GM12891 (cell line): Measurements from ENCODE around the gene MAP2K7.

ENCODE experiments used
- DNase-seq: peaks from one replicate; pipeline ENCODE4 v3.0.0; 2011; ENCODE audit warnings: low spot score; ENCODE audit not compliant: insufficient read length
- FAIRE-seq: peaks from 2 replicates; lab custom pipeline; 2011; peaks lifted over from hg19 to GRCh38; lab: Jason Lieb, UNC
- PAX5 ChIP-seq: IDR thresholded peaks from 2 replicates; pipeline ENCODE4 v1.6.1; 2011; ENCODE audit warnings: low read length, moderate library complexity, mild to moderate bottlenecking; ENCODE audit not compliant: insufficient read depth, severe bottlenecking
- POLR2A ChIP-seq: IDR thresholded peaks from 2 replicates; pipeline ENCODE4 v1.6.1; 2011; ENCODE audit warnings: low read depth, low read length, control low read depth
- POLR2AphosphoS5 ChIP-seq: IDR thresholded peaks from 2 replicates; pipeline ENCODE4 v1.6.1; 2011; ENCODE audit warnings: low read depth, low read length, control low read depth
- POU2F2 ChIP-seq: IDR thresholded peaks from 2 replicates; pipeline ENCODE4 v1.6.1; 2011; ENCODE audit warnings: low read depth, mild to moderate bottlenecking, control low read depth, low read length, moderate library complexity
- SPI1 ChIP-seq: IDR thresholded peaks from 2 replicates; pipeline ENCODE4 v1.6.1; 2011; ENCODE audit warnings: low read depth, low read length, control low read depth
- TAF1 ChIP-seq: IDR thresholded peaks from 2 replicates; pipeline ENCODE4 v1.6.1; 2011; ENCODE audit warnings: low read depth, low read length, control low read depth

Gene MAP2K7

GRCh38 chr19:7860714-7861618, 42.7 kb upstream of the MAP2K7 start:
- DNase-seq, result no peak
- no peak for FAIRE-seq
- TF ChIP-seq POLR2AphosphoS5 (no peak), POLR2A (no peak), SPI1 (no peak), TAF1 (no peak), PAX5 (no peak), POU2F2 (no peak)

DNA sequence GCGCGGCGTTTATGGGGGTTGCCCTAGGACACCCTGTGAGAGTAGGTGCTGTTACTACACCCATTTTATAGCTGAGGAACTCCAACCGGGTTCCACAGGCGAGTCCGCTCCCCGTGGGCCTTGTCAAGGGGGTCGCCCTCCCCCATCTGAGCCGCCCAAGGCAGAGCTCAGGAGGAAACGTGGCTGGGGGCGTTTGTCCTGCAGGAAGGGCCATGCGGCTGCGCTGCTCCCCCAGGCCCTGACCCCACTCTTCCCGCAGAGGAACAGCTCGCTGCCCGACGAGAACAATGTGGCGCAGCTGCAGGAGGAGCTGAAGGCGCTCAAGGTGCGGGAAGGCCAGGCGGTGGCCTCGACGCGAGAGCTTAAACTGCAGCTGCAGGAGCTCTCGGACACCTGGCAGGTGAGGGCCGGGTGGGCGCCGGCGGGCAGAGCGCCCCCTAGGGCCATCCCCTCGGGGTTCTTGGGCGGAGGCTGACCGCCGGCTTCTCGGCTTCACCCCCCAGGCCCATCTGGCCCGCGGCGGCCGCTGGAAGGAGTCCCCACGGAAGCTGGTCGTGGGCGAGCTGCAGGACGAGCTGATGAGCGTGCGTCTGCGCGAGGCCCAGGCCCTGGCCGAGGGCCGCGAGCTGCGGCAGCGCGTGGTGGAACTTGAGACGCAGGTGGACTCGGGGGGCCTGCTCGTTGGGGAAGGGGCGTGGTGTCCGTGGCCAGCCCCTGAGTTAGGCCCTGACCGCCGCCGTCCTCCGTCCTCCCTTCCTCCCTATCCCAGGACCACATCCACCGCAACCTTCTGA, 41.9 kb upstream of the MAP2K7 start:
- no peak for FAIRE-seq
- TF ChIP-seq TAF1, result no peak
- no peak for DNase-seq

DNA sequence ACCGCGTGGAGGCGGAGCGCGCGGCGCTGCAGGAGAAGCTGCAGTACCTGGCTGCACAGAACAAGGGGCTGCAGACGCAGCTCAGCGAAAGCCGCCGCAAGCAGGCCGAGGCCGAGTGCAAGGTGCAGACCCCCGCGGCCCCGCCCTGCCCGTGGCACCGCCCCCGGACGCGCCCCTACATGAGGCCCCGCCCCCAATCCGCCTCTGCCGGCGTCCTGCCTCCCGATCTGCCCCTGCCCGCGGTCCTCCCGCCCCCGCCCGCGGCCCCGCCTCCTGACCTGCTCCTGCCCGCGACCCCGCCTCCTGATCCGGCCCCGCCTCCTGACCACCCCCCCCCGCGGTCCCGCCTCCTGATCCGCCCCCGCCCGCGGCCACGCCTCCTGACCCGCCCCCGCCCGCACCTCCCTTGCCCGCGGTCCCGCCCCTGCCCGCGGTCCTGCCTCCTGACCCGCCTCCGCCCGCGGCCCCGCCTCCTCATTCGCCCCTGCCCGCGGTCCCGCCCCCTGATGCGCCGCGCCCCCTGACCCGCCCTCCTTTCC, 41.2 kb upstream of the MAP2K7 start:
- TF ChIP-seq TAF1 (no peak), POLR2AphosphoS5 (no peak), SPI1 (no peak), POLR2A (no peak), POU2F2 (no peak), PAX5 (no peak)
- DNase-seq (peak; percentile 87), FAIRE-seq (no peak)

GRCh38 chr19:7863157-7863970, 40.3 kb upstream of the MAP2K7 start:
- FAIRE-seq, result no peak
- no peak for DNase-seq
- TF ChIP-seq TAF1 (no peak), SPI1 (no peak), POLR2AphosphoS5 (no peak), POU2F2 (no peak), POLR2A (no peak), PAX5 (no peak)

DNA sequence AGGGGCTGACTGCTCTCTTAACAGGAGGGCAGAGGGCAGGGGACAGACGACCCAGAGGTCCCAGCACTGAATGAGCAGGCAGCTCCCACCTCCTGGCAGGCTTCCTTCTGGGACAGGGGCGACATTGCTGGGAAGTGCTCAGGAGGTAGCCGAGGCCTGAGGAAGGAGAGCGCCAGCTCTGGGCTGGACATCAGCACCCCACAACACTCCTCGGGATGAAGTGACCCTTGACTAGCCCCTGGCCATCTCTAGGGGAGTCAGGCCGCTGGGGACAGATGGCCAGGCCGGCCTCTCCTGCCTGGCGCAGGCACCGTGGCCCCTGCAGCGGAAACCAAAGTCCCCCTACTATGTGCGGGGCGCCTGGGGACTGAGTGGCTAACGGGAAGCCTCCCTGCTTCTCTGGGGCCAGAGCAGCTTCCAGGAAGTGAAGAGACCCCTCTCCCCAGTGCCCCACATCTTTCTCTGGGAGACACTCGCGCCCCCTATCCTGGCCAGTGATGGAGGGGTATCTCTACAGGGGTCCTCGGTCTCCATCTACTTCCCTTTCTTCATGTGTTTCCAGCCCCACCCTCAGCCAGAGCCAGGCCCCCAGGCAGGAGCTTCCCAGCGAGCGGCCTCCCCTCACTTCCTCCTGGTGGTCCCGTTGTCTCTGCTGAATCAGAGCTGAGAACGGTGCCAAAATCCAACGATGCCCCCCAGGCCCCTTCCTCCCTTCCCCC, 39.5 kb upstream of the MAP2K7 start:
- TF ChIP-seq POLR2A, result no peak
- TF ChIP-seq POLR2AphosphoS5, result no peak
- no peak for TF ChIP-seq PAX5
- no peak for TF ChIP-seq POU2F2
- TF ChIP-seq TAF1, result no peak
- no peak for TF ChIP-seq SPI1
- no peak for FAIRE-seq
- no peak for DNase-seq

GRCh38 chr19:7864690-7865074, 39.0 kb upstream of the MAP2K7 start:
- FAIRE-seq, result no peak
- TF ChIP-seq POU2F2 (no peak), TAF1 (no peak), SPI1 (no peak), POLR2AphosphoS5 (no peak), PAX5 (no peak), POLR2A (no peak)
- no peak for DNase-seq

GRCh38 chr19:7865262-7865911, 38.3 kb upstream of the MAP2K7 start:
- TF ChIP-seq POLR2AphosphoS5 (no peak), SPI1 (no peak), POU2F2 (no peak), PAX5 (no peak), TAF1 (no peak), POLR2A (no peak)
- FAIRE-seq (no peak), DNase-seq (no peak)

DNA sequence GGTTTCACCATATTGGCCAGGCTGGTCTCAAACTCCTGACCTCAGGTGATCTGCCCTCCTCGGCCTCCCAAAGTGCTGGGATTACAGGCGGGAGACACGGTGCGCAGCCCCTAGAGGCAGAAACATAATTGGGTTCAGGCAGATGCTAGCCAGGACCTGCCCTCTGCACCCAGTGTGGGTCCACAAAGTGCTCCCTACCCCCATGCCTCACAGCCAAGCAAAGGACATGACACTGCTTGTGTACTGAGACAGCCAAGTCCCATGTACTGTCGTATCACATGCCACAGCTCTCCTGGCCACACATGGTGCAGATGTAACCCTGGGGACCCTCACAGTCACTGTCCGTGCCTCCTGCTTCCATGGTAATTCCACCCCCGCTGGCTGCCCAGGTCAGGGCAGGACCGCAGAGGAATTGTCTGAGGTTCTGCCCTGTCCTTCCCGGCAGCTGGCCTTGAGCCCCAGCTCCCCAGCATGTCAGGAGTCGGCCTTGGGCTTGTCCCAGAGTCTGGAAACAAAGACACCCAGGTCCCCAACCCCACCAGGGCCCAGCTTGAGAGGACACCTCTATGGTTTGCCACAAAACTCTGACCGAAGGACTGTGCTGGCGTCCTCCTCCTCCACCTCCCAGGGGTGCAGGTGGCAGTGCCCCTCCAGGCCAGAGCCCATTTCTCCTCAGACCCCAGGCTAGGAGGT, 37.1 kb upstream of the MAP2K7 start:
- DNase-seq, result no peak
- no peak for FAIRE-seq
- TF ChIP-seq TAF1 (no peak), POU2F2 (no peak), PAX5 (no peak), SPI1 (no peak), POLR2AphosphoS5 (no peak), POLR2A (no peak)
